ENCODE data around the gene BPIFA3.
A peak's percentile ranks its signal among the peaks of the same experiment; 100 is the strongest.

BPIFA3 gene

DNA sequence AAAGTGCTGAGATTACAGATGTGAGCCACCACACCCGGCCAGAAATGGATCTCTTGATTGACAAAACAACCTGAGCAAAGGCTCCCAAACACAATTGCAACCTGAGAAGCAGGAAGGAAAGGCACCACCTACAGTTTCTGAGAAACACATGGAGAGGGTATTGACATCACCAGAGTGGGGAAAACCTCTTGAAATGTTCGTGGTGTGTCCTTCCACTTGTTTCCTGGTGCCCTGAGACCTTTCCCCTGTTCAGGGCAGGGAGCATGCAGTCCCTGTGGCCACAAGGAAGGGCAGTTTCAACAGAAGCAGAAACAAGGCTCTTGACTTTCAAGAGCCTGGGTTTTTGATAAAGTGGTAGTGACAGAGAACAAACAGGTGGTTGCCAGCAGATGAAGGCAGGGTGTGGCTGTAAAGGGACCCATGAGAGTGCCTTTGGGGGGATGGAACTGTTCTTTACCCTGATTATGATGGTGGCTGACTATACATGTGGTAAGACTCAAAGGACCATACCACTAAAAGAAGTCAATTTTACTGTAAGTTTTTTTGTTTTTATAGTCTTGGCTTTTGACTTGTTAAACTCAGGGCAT is 15.4 kb downstream of the BPIFA3 start:
- ChIA-PET CTCF (interaction anchor here (0.6 kb wide), 1 partner anchor 145 kb away, joined by 4 read pairs; no protein-coding TSS in a partner anchor), POLR2A (no interaction called here)
- Histone ChIP-seq H3K36me3 (ENCODE audit: control insufficient read depth in 2 of 2, insufficient read depth in 1 of 2, low read length in 2 of 2) (no peaks in the 10 kb centered on the region), H3K4me3 (ENCODE audit: low read depth, low read length) (no peak overlapping the region), H3K27ac (ENCODE audit: extremely low read depth, low read depth, low read length) (no peak overlapping the region), H3K9me3 (ENCODE audit: control insufficient read depth, insufficient read depth, low read depth, low read length) (no peaks in the 10 kb centered on the region), H3K4me1 (ENCODE audit: control insufficient read depth, insufficient read depth, low read length) (no peaks in the 10 kb centered on the region)
- no peak for TF ChIP-seq ZNF138 (tag by site-specific recombination; IDR thresholded peaks at IDR 0.05; ENCODE audit: borderline replicate concordance)
- TF ChIP-seq SCRT2 (tag by site-specific recombination; IDR thresholded peaks at IDR 0.05) = peak; percentile 70

GRCh38 chr20:33233129-33233774 is 16.1 kb downstream of the BPIFA3 start:
- TF ChIP-seq ZNF335 (tag by site-specific recombination; conservative IDR thresholded peaks at IDR 0.05) (peak; percentile 56), ZNF585B (tag by site-specific recombination; IDR thresholded peaks at IDR 0.05) (no peak), ZBTB7A (tag by site-specific recombination; IDR thresholded peaks at IDR 0.05; ENCODE audit: low read depth) (no peak), CTCF (tag by site-specific recombination; IDR thresholded peaks at IDR 0.05) (peak; percentile 53), ZNF112 (tag by site-specific recombination; IDR thresholded peaks at IDR 0.05) (no peak), ZNF341 (tag by site-specific recombination; IDR thresholded peaks at IDR 0.05; ENCODE audit: low read depth) (no peak)
- Histone ChIP-seq H3K36me3 (ENCODE audit: control insufficient read depth in 2 of 2, insufficient read depth in 1 of 2, low read length in 2 of 2) (no peaks in the 10 kb centered on the region), H3K27ac (ENCODE audit: extremely low read depth, low read depth, low read length) (no peak overlapping the region), H3K4me3 (ENCODE audit: low read depth, low read length) (no peak overlapping the region), H3K9me3 (ENCODE audit: control insufficient read depth, insufficient read depth, low read depth, low read length) (no peaks in the 10 kb centered on the region), H3K4me1 (ENCODE audit: control insufficient read depth, insufficient read depth, low read length) (no peaks in the 10 kb centered on the region)
- ChIA-PET POLR2A (no interaction called here), CTCF (interaction anchor here (0.6 kb wide), 1 partner anchor 58 kb away, joined by 3 read pairs; no protein-coding TSS in a partner anchor)

DNA sequence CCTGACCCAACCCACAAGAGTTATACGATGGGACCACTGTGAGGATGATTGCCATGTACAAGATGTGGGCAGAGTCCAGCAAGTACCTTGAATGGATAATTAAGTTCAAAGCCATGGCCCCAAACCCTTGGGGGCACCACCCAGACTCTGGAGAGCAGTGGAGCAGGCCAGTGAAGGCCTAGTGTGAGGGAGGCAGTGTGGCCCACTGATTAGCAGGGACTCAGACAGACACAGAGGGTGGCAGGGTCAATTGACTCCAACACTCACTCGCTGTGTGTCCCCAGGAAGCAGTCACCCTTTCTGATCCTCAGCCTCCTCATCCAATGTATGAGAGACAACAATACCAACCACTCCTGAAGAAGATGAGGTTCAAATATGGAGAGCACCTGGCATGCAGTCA is 16.9 kb downstream of the BPIFA3 start:
- Histone ChIP-seq H3K4me3 (ENCODE audit: low read depth, low read length) (no peak overlapping the region), H3K27ac (ENCODE audit: extremely low read depth, low read depth, low read length) (no peak overlapping the region), H3K36me3 (ENCODE audit: control insufficient read depth in 2 of 2, insufficient read depth in 1 of 2, low read length in 2 of 2) (no peaks in the 10 kb centered on the region), H3K4me1 (ENCODE audit: control insufficient read depth, insufficient read depth, low read length) (no peaks in the 10 kb centered on the region), H3K9me3 (ENCODE audit: control insufficient read depth, insufficient read depth, low read depth, low read length) (no peaks in the 10 kb centered on the region)
- TF ChIP-seq ZNF776 (tag by site-specific recombination; IDR thresholded peaks at IDR 0.05; ENCODE audit: borderline replicate concordance) (no peak), ZSCAN23 (tag by site-specific recombination; IDR thresholded peaks at IDR 0.05) (no peak), HOXD13 (CRISPR knock-in tag; IDR thresholded peaks at IDR 0.05; ENCODE audit: borderline replicate concordance) (no peak), KLF9 (tag by site-specific recombination; IDR thresholded peaks at IDR 0.05; ENCODE audit: low read depth) (no peak), ZNF416 (tag by site-specific recombination; IDR thresholded peaks at IDR 0.05) (no peak), ZNF791 (tag by site-specific recombination; IDR thresholded peaks at IDR 0.05) (no peak)
- TF ChIP-seq, protein P1, sequence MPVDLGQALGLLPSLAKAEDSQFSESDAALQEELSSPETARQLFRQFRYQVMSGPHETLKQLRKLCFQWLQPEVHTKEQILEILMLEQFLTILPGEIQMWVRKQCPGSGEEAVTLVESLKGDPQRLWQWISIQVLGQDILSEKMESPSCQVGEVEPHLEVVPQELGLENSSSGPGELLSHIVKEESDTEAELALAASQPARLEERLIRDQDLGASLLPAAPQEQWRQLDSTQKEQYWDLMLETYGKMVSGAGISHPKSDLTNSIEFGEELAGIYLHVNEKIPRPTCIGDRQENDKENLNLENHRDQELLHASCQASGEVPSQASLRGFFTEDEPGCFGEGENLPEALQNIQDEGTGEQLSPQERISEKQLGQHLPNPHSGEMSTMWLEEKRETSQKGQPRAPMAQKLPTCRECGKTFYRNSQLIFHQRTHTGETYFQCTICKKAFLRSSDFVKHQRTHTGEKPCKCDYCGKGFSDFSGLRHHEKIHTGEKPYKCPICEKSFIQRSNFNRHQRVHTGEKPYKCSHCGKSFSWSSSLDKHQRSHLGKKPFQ (tag by site-specific recombination; IDR thresholded peaks at IDR 0.05) = no peak
- TF ChIP-seq, protein P2, sequence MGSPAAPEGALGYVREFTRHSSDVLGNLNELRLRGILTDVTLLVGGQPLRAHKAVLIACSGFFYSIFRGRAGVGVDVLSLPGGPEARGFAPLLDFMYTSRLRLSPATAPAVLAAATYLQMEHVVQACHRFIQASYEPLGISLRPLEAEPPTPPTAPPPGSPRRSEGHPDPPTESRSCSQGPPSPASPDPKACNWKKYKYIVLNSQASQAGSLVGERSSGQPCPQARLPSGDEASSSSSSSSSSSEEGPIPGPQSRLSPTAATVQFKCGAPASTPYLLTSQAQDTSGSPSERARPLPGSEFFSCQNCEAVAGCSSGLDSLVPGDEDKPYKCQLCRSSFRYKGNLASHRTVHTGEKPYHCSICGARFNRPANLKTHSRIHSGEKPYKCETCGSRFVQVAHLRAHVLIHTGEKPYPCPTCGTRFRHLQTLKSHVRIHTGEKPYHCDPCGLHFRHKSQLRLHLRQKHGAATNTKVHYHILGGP (tag by site-specific recombination; IDR thresholded peaks at IDR 0.05) = no peak
- TF ChIP-seq, protein P3, sequence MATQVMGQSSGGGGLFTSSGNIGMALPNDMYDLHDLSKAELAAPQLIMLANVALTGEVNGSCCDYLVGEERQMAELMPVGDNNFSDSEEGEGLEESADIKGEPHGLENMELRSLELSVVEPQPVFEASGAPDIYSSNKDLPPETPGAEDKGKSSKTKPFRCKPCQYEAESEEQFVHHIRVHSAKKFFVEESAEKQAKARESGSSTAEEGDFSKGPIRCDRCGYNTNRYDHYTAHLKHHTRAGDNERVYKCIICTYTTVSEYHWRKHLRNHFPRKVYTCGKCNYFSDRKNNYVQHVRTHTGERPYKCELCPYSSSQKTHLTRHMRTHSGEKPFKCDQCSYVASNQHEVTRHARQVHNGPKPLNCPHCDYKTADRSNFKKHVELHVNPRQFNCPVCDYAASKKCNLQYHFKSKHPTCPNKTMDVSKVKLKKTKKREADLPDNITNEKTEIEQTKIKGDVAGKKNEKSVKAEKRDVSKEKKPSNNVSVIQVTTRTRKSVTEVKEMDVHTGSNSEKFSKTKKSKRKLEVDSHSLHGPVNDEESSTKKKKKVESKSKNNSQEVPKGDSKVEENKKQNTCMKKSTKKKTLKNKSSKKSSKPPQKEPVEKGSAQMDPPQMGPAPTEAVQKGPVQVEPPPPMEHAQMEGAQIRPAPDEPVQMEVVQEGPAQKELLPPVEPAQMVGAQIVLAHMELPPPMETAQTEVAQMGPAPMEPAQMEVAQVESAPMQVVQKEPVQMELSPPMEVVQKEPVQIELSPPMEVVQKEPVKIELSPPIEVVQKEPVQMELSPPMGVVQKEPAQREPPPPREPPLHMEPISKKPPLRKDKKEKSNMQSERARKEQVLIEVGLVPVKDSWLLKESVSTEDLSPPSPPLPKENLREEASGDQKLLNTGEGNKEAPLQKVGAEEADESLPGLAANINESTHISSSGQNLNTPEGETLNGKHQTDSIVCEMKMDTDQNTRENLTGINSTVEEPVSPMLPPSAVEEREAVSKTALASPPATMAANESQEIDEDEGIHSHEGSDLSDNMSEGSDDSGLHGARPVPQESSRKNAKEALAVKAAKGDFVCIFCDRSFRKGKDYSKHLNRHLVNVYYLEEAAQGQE (tag by site-specific recombination; IDR thresholded peaks at IDR 0.05) = no peak
- ChIA-PET CTCF (interaction anchor here (0.6 kb wide), 1 partner anchor 57 kb away, joined by 3 read pairs; no protein-coding TSS in a partner anchor), POLR2A (no interaction called here)
